Kidney (tissue), 14 donors: Measurements from ENCODE around the gene KLHL29. TPM values are rescaled to one million over a fixed set of nuclear protein-coding genes. Genes with fewer than 3 reads are reported as not detected.

Experiments
- DNase-seq, 5 donors: peaks; one replicate each; pipeline ENCODE4 v3.0.0-alpha.2; 2013 to 2020
- FAIRE-seq: peaks from 2 replicates; lab custom pipeline; 2012; peaks lifted over from hg19 to GRCh38; lab: Jason Lieb, UNC
- H3K27ac ChIP-seq, 2 donors: one replicate each; pipeline ENCODE4 v1.7.0; 2013; ENCODE audit warnings: low read depth in 2 of 2, low read length in 2 of 2, inconsistent platforms in 1 of 2
- H3K27me3 ChIP-seq: one replicate; pipeline ENCODE4 v1.7.1; 2013; ENCODE audit warnings: low read length, inconsistent platforms; ENCODE audit not compliant: control insufficient read depth, insufficient read depth
- H3K36me3 ChIP-seq, 3 donors: one replicate each; pipeline versions ENCODE4 v1.7.0 to v1.7.1; 2013; ENCODE audit warnings: low read length in 3 of 3, control low read depth in 1 of 3, inconsistent platforms in 1 of 3; ENCODE audit not compliant: insufficient read depth in 3 of 3, control insufficient read depth in 2 of 3
- H3K4me1 ChIP-seq, 3 donors: one replicate each; pipeline versions ENCODE4 v1.7.0 to v1.7.1; 2013; ENCODE audit warnings: low read length in 3 of 3, inconsistent platforms in 1 of 3, low read depth in 1 of 3; ENCODE audit not compliant: control insufficient read depth in 2 of 3, insufficient read depth in 2 of 3
- H3K4me3 ChIP-seq, 3 donors: one replicate each; pipeline versions ENCODE4 v1.7.0 to v1.8.1; 2013; ENCODE audit warnings: low read length in 3 of 3, control low read depth in 1 of 3, inconsistent platforms in 1 of 3
- H3K9ac ChIP-seq, 3 donors: one replicate each; pipeline versions ENCODE4 v1.7.0 to v1.7.1; 2013; ENCODE audit warnings: low read length in 3 of 3, control low read depth in 1 of 3, inconsistent platforms in 1 of 3
- H3K9me3 ChIP-seq, 3 donors: one replicate each; pipeline versions ENCODE4 v1.7.0 to v1.7.1; 2013; ENCODE audit warnings: low read length in 3 of 3, control low read depth in 1 of 3, inconsistent platforms in 1 of 3; ENCODE audit not compliant: control insufficient read depth in 2 of 3, insufficient read depth in 1 of 3
- CTCF ChIP-seq: IDR thresholded peaks from 3 replicates; pipeline ENCODE4 v1.5.1; 2012; ENCODE audit warnings: mild to moderate bottlenecking, moderate library complexity, borderline replicate concordance; ENCODE audit not compliant: insufficient read depth; ENCODE audit errors: extremely low read depth
- intact Hi-C: fragments of 100-400 bp; cut with DNase I; formaldehyde crosslinking; loops from one replicate; pipeline ENCODE4 v1.11.1; 2022
- polyA plus RNA-seq: library from polyadenylated mRNA; stranded (reverse); fragments of 350-450 nt; fragmentation: Illumina TruSeq; extraction: RNeasy Lipid Tissue Mini Kit (QIAGEN cat#74804); gene quantifications from one replicate; pipeline ENCODE4 v1.2.3, GENCODE V29; 2014; ENCODE audit warnings: low read depth, low replicate concordance; ENCODE audit not compliant: insufficient read depth
- total RNA-seq: library from RNA; stranded (reverse); fragmentation: NEBNext Ultra II Directional; extraction: Animal tissue kit (Norgen Biotek cat#: 25700); gene quantifications from one replicate; pipeline ENCODE4 v1.2.1, GENCODE V29; 2021
- donor health status: control.
- donor health status: control.
- donor health status: control.
- donor health status: control.
- donor health status: control.
- donor health status: DM: yes; HTN: yes; CAD: no.
- donor health status: Normal renal cell carcinoma (clear cell type).

KLHL29 gene
- total and polyA plus RNA-seq, 2 donors from 2014 or later: 1.5 to 10.5 TPM

GRCh38 chr2:23695890-23696751, 311.1 kb downstream of the KLHL29 start:
- Histone ChIP-seq H3K9ac (no peak overlapping the region), H3K36me3 (peaks cover 0 to 10% (median 4%) of the 10 kb centered on the region in 3 donors), H3K9me3 (peaks cover 0 to 3% (median 0%) of the 10 kb centered on the region in 3 donors), H3K4me3 (no peak overlapping the region), H3K4me1 (peaks cover 0 to 3% (median 0%) of the 10 kb centered on the region in 3 donors), H3K27ac (no peak overlapping the region), H3K27me3 (no peaks in the 10 kb centered on the region)
- DNase-seq: no peak
- intact Hi-C loops: no loop called here
- FAIRE-seq: no peak
- no peak for TF ChIP-seq CTCF

DNA sequence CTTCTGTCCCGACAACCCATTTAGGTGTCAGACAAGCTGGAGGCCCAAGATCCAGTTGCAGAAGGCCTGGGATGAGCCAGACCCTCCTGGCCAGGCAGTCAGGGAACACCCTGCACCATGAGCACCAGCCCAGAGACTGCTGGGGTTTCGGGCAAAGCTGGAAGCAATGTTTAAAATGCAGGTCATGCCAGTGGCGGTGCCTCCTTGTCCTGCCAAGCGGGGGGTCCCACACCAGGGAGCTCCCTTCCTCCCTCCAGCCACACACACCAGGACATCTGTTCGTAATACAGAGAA, 311.7 kb downstream of the KLHL29 start:
- H3K9me3 ChIP-seq: peaks cover 0 to 3% (median 0%) of the 10 kb centered on the region in 3 donors
- FAIRE-seq: no peak
- no peak overlapping the region for H3K27ac ChIP-seq
- H3K4me1 ChIP-seq: peaks cover 0 to 3% (median 0%) of the 10 kb centered on the region in 3 donors
- H3K4me3 ChIP-seq: no peak overlapping the region
- intact Hi-C loops: no loop called here
- no peak for TF ChIP-seq CTCF
- no peak overlapping the region for H3K9ac ChIP-seq
- H3K27me3 ChIP-seq: no peaks in the 10 kb centered on the region
- peaks cover 0 to 9% (median 2%) of the 10 kb centered on the region in 3 donors for H3K36me3 ChIP-seq
- DNase-seq: no peak

DNA sequence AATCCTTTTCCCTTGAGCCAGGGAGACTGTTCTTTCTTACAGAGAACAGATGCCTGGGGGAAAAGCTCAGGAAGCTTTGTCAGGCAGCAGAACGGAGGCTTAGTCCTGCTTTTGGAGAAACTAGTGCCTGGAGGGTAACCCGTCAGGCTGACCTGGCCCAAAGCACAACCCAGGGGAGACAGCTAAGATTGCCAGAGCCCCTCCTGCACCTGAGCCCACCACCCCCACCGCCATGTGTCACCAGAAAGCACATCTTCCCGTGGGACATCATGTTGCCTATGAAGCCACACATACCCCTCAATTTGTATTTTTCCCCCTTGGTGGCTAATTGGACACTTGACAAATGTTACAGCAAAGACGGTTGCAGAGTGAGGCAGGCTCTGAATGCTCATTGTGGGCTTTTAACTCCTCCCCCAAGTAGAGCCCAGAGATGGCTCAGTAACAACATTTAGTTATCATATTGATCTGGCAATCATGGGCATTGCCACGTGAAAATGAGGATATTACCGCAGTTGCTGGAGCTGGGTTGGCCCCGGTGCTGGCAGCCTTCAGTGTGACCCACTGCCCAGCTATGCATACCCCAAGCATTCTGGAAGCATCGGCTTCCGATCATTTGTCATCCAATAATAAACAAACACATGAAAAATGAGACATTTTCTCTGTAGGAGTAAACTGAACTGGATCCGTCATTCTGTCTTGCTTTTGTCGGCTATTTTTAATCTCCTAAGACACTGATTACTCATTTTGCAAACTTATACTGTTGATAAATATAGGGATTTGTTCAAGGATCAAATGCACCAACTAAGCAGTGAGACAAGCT, 312.5 kb downstream of the KLHL29 start:
- TF ChIP-seq CTCF: no peak
- H3K4me1 ChIP-seq: peaks cover 0 to 3% (median 0%) of the 10 kb centered on the region in 3 donors
- no peak overlapping the region for H3K27ac ChIP-seq
- no peak for FAIRE-seq
- intact Hi-C loops: no loop called here
- H3K9ac ChIP-seq: no peak overlapping the region
- DNase-seq: peak in 1 of 5 donors; percentile 19
- H3K4me3 ChIP-seq: no peak overlapping the region
- H3K9me3 ChIP-seq: peaks cover 0 to 3% (median 0%) of the 10 kb centered on the region in 3 donors
- peaks cover 0 to 5% (median 2%) of the 10 kb centered on the region in 3 donors for H3K36me3 ChIP-seq
- H3K27me3 ChIP-seq: no peaks in the 10 kb centered on the region
